ENCODE data around the gene ASGR1.

Gene ASGR1

GRCh38 chr17:7207120-7208001, 28.2 kb upstream of the ASGR1 start:
- H3K9me3 ChIP-seq (ENCODE audit: insufficient read depth, low read length, severe bottlenecking), result no peaks in the 10 kb centered on the region
- H3K27me3 ChIP-seq (ENCODE audit: insufficient read depth, low read length, poor library complexity), result no peaks in the 10 kb centered on the region
- no peak overlapping the region for H2AFZ ChIP-seq (ENCODE audit: low read depth, low read length)
- peaks cover 15% of the 10 kb centered on the region for H3K36me3 ChIP-seq (ENCODE audit: insufficient read depth, low read length)
- H3K9ac ChIP-seq (ENCODE audit: low read depth, low read length), result no peak overlapping the region
- H3K79me2 ChIP-seq (ENCODE audit: insufficient read depth, low read length), result peaks cover 7% of the 10 kb centered on the region
- H4K20me1 ChIP-seq (ENCODE audit: insufficient read depth, low read length), result no peaks in the 10 kb centered on the region
- no peak for TF ChIP-seq CTCF (IDR thresholded peaks at IDR 0.05; ENCODE audit: borderline replicate concordance, extremely low read depth, low read length, poor library complexity, severe bottlenecking)
- TF ChIP-seq EZH2 (IDR thresholded peaks at IDR 0.05; ENCODE audit: borderline replicate concordance, low read depth, low read length, severe bottlenecking), result no peak
- H3K4me1 ChIP-seq (ENCODE audit: insufficient read depth, low read length), result peaks cover 19% of the 10 kb centered on the region
- DNase-seq (no peak), ATAC-seq (ENCODE audit: insufficient read depth, low read depth) (no peak)
- no peak overlapping the region for H3K4me3 ChIP-seq (ENCODE audit: low read depth in 1 of 2, low read length in 2 of 2)
- no peak overlapping the region for H3K4me2 ChIP-seq (ENCODE audit: insufficient read depth, low read length)
- no peak overlapping the region for H3K27ac ChIP-seq (ENCODE audit: low read length)

DNA sequence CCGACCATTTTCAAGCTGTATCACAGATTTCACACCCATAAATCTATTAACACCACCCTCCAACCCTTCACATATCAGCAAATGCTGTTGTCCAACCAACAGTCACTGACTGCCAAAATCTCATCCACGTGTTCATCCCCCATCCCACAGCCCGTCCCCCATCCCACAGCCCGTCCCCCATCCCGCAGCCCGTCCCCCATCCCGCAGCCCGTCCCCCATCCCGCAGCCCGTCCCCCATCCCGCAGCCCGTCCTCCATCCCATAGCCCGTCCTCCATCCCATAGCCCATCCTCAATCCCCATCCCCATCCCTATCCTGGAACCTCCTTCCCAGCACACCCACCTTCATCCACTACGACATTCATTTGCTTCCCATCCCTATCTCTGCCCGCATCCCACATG, 26.4 kb upstream of the ASGR1 start:
- DNase-seq (no peak), ATAC-seq (ENCODE audit: insufficient read depth, low read depth) (no peak)
- Histone ChIP-seq H3K4me2 (ENCODE audit: insufficient read depth, low read length) (peak overlapping the region; percentile 65), H3K36me3 (ENCODE audit: insufficient read depth, low read length) (peaks cover 15% of the 10 kb centered on the region), H4K20me1 (ENCODE audit: insufficient read depth, low read length) (no peaks in the 10 kb centered on the region), H3K79me2 (ENCODE audit: insufficient read depth, low read length) (no peaks in the 10 kb centered on the region), H3K9ac (ENCODE audit: low read depth, low read length) (peak overlapping the region; percentile 25; the same call in 1 of the 2 replicates), H3K9me3 (ENCODE audit: insufficient read depth, low read length, severe bottlenecking) (no peaks in the 10 kb centered on the region), H3K4me1 (ENCODE audit: insufficient read depth, low read length) (peaks cover 19% of the 10 kb centered on the region), H2AFZ (ENCODE audit: low read depth, low read length) (peak overlapping the region; percentile 70; the same call in 1 of the 2 replicates), H3K27ac (ENCODE audit: low read length) (peak overlapping the region; percentile 42; the same call in 1 of the 2 replicates), H3K27me3 (ENCODE audit: insufficient read depth, low read length, poor library complexity) (no peaks in the 10 kb centered on the region), H3K4me3 (ENCODE audit: low read depth in 1 of 2, low read length in 2 of 2) (peak overlapping the region in 1 of 2 experiments; percentile 52; a peak in 2 of 4 replicates)
- no peak for TF ChIP-seq EZH2 (IDR thresholded peaks at IDR 0.05; ENCODE audit: borderline replicate concordance, low read depth, low read length, severe bottlenecking)
- no peak for TF ChIP-seq CTCF (IDR thresholded peaks at IDR 0.05; ENCODE audit: borderline replicate concordance, extremely low read depth, low read length, poor library complexity, severe bottlenecking)

DNA sequence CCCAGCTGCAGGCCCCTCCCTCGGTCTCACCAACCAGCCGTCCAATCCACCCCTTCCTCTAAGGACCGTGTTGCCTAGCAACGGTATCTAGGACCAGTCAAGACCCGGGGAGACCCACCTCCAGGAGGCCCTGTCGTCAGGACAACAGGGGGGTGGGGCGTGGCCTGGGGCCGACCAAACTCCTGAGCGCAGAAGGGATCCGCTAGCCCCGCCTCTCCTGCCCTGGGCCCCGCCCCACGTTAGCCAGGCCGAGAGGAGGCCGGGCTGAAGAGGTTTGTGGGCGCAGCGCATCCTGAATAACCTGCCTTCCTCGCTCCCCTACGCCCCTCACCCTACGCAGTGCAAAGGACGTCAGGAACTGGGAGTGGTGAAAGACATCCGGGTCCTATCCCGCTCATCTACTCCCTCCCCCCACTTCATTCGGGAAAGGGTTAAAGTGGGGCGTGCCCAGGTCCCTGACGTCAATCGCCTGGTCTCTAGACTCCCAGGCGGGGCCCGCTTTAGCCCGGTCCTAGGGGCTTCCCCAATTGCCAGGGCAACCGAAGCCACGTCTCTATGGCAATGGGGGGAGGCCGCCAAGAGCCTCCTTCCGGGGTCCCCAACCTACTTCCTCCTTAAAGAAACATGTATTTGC, 25.8 kb upstream of the ASGR1 start:
- H3K4me3 ChIP-seq (ENCODE audit: low read depth in 1 of 2, low read length in 2 of 2), result peak overlapping the region in 1 of 2 experiments; percentile 52; a peak in 2 of 4 replicates

More for the DNA sequence above, 25.8 kb upstream of the ASGR1 start:
- Histone ChIP-seq H3K9ac (ENCODE audit: low read depth, low read length) (peak overlapping the region; percentile 25), H3K27ac (ENCODE audit: low read length) (peak overlapping the region; percentile 42; the same call in 1 of the 2 replicates), H3K36me3 (ENCODE audit: insufficient read depth, low read length) (peaks cover 15% of the 10 kb centered on the region), H2AFZ (ENCODE audit: low read depth, low read length) (peak overlapping the region; percentile 70), H3K9me3 (ENCODE audit: insufficient read depth, low read length, severe bottlenecking) (no peaks in the 10 kb centered on the region), H3K27me3 (ENCODE audit: insufficient read depth, low read length, poor library complexity) (no peaks in the 10 kb centered on the region), H3K4me2 (ENCODE audit: insufficient read depth, low read length) (peak overlapping the region; percentile 65), H4K20me1 (ENCODE audit: insufficient read depth, low read length) (no peaks in the 10 kb centered on the region), H3K4me1 (ENCODE audit: insufficient read depth, low read length) (peaks cover 19% of the 10 kb centered on the region), H3K79me2 (ENCODE audit: insufficient read depth, low read length) (no peaks in the 10 kb centered on the region)
- peak; percentile 88 for ATAC-seq (ENCODE audit: insufficient read depth, low read depth)
- DNase-seq, result peak; percentile 93
- TF ChIP-seq EZH2 (IDR thresholded peaks at IDR 0.05; ENCODE audit: borderline replicate concordance, low read depth, low read length, severe bottlenecking) (no peak), CTCF (IDR thresholded peaks at IDR 0.05; ENCODE audit: borderline replicate concordance, extremely low read depth, low read length, poor library complexity, severe bottlenecking) (no peak)

Data from DND-41 (cell line).